GM10266 (cell line): Measurements from ENCODE around the gene FRMD3.

Experiments used
- DNase-seq: peaks from one replicate; pipeline ENCODE4 v3.0.0; 2012; ENCODE audit errors: extremely low spot score
- TF ChIP-seq, protein P1 (sequence below): IDR thresholded peaks from 2 replicates; pipeline ENCODE4 v1.5.1; 2012; ENCODE audit warnings: mild to moderate bottlenecking, low read depth; ENCODE audit not compliant: control insufficient read depth, insufficient read depth; ENCODE audit errors: missing control alignments

FRMD3 gene

GRCh38 chr9:83569326-83569725, 31.1 kb upstream of the FRMD3 start:
- no peak for DNase-seq
- TF ChIP-seq, protein P1, sequence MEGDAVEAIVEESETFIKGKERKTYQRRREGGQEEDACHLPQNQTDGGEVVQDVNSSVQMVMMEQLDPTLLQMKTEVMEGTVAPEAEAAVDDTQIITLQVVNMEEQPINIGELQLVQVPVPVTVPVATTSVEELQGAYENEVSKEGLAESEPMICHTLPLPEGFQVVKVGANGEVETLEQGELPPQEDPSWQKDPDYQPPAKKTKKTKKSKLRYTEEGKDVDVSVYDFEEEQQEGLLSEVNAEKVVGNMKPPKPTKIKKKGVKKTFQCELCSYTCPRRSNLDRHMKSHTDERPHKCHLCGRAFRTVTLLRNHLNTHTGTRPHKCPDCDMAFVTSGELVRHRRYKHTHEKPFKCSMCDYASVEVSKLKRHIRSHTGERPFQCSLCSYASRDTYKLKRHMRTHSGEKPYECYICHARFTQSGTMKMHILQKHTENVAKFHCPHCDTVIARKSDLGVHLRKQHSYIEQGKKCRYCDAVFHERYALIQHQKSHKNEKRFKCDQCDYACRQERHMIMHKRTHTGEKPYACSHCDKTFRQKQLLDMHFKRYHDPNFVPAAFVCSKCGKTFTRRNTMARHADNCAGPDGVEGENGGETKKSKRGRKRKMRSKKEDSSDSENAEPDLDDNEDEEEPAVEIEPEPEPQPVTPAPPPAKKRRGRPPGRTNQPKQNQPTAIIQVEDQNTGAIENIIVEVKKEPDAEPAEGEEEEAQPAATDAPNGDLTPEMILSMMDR: no peak

- DNase-seq: no peak
- TF ChIP-seq, protein P1: no peak
Measured at GRCh38 chr9:83563360-83563759, 25.2 kb upstream of the FRMD3 start.

GRCh38 chr9:83560169-83560826, 22.1 kb upstream of the FRMD3 start:
- DNase-seq: no peak
- TF ChIP-seq, protein P1: no peak

DNA sequence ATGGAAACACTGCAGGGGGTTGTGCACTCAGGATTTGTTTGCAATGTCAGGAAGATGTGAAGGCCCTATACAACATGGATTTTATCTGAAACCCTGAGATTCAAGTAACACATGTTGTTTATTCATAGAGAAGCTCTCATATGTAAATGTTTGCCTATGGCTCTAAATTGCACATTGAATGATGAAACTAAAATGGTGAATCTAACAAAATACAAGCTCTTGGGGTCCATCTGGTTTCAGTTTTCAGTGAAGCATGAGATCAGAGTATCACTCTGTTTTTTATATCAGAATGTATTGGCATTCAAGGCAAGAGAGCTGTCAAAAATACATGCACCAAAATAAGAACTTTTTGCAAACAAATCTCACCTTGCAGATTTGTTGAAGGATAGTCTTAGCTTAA, 19.6 kb upstream of the FRMD3 start:
- TF ChIP-seq, protein P1: no peak
- DNase-seq: no peak

DNA sequence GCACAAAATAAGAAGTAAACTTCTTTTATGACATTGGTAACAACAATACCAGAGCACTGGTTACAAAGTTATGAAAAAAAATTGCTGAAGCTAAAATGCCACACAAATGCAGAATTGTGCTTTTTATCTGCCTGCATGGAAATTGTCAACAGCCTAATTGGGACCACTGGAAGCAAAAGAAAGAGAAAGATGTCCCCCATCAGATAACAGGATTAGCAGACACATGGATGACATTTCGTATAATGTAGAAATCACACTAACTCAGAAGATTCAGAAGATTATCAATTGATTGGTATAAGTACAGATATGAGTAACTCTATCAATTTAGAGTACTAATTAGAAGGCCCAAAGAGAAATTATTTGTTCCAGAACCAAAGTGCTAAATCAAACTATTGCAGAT, 19.1 kb upstream of the FRMD3 start:
- TF ChIP-seq, protein P1: no peak
- no peak for DNase-seq

DNA sequence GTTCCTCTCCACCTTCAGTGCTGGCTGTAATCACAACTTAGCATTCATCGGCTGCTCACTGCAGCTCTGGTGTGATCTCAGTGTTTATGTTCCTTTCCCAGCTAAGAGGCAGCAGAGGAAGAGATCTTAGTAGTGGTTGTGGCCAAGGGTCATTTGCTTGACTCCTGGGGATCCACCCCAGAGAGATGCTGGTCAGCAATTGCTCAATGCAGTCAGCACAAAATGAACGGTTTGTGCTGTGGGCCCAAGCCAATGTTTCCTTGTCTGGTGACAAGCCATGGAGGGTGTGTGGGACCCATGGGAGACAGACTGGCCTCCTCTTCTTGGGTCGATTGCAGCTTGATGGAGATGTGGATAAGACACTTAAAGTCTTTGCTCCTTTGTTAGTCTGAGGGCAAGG, 16.1 kb upstream of the FRMD3 start:
- no peak for DNase-seq

More for the DNA sequence above, 16.1 kb upstream of the FRMD3 start:
- TF ChIP-seq, protein P1: no peak
